HCT116 (cell line): ENCODE results near the gene BPTF. TPM values are rescaled to one million over a fixed set of nuclear protein-coding genes. Genes with fewer than 3 reads are reported as not detected.

Source experiments
- ATAC-seq: fragments of 200-7000 bp; cut with Tn5 transposase; 2 replicates; pipeline ENCODE4 v1.9.1; 2020; ENCODE audit warnings: mild to moderate bottlenecking, moderate library complexity
- BruUV-seq: library from RNA; stranded (reverse); fragments of 400-500 nt; replicated peaks from 2 replicates; lab custom pipeline; 2021; lab: Mats Ljungman, UMichigan
- CTCF ChIA-PET: fragments of 300-600 bp; sonication (Branson Sonifier 250); formaldehyde crosslinking; loops from one replicate; lab custom pipeline; 2021; ENCODE audit warnings: antibody characterized with exemption; lab: Charles Lee
- POLR2A ChIA-PET: fragments of 300-600, 350-600 bp; sonication (Branson Sonifier 250); formaldehyde crosslinking; loops from one replicate; lab custom pipeline; 2021; ENCODE audit warnings: antibody characterized with exemption; lab: Charles Lee
- RAD21 ChIA-PET, 2 experiments: fragments of 300-600 bp; sonication (Branson Sonifier 250); formaldehyde crosslinking; loops; one replicate each; lab custom pipeline; 2023; ENCODE audit warnings: low total read pairs in 2 of 2; ENCODE audit not compliant: uncharacterized antibody in 2 of 2, unreplicated experiment in 2 of 2, low non-redundant PET in 1 of 2; lab: Charles Lee
- DNase-seq: peaks from one replicate; pipeline ENCODE4 v3.0.0-alpha.2; 2010; ENCODE audit warnings: low read depth, low spot score
- H2AFZ ChIP-seq: fragments of 200-600 bp; shearing (Covaris generic), sonication (generic); 2 replicates; pipeline ENCODE4 v1.6.1; 2017; ENCODE audit warnings: low read depth, mixed run types, mixed read lengths, antibody characterized with exemption, low read length; ENCODE audit not compliant: poor library complexity, severe bottlenecking
- H3K27ac ChIP-seq: 2 replicates; pipeline ENCODE4 v1.5.1; 2012; ENCODE audit warnings: low read depth, low read length
- H3K27me3 ChIP-seq: fragments of 200-600 bp; sonication (generic); 2 replicates; pipeline ENCODE4 v1.6.1; 2016; ENCODE audit warnings: mixed run types, low read length, mixed read lengths; ENCODE audit not compliant: insufficient read depth
- H3K36me3 ChIP-seq, 2 experiments: fragments of 200-500 bp in 1 of 2; fragments of 200-600 bp in 1 of 2; sonication (Bioruptor generic) in 1 of 2; sonication (generic) in 1 of 2; 2 replicates each; pipeline versions ENCODE4 v1.5.1 to v1.6.1; 2014 to 2016; ENCODE audit warnings: low read length in 2 of 2, inconsistent platforms in 1 of 2, mixed read lengths in 1 of 2, mixed run types in 1 of 2; ENCODE audit not compliant: insufficient read depth in 2 of 2, control insufficient read depth in 1 of 2
- H3K4me1 ChIP-seq, 2 experiments: fragments of 200-600 bp in 1 of 2; sonication (generic) in 1 of 2; 2 replicates each; pipeline versions ENCODE4 v1.5.1 to v1.6.1; 2012 to 2017; ENCODE audit warnings: low read length in 2 of 2, inconsistent platforms in 1 of 2, mild to moderate bottlenecking in 1 of 2, mixed read lengths in 1 of 2, mixed run types in 1 of 2, moderate library complexity in 1 of 2; ENCODE audit not compliant: insufficient read depth in 2 of 2, control insufficient read depth in 1 of 2
- H3K4me2 ChIP-seq: fragments of 200-600 bp; sonication (generic); 2 replicates; pipeline ENCODE4 v1.6.1; 2017; ENCODE audit warnings: mixed run types, low read length, mixed read lengths
- H3K4me3 ChIP-seq, 2 experiments: fragments of 200-600 bp in 1 of 2; sonication (generic) in 1 of 2; replicated peaks in 1 of 2; 2 replicates each; pipeline ENCODE4 v1.5.1; 2011 to 2016; ENCODE audit warnings: low read length in 2 of 2, control low read depth in 1 of 2, low read depth in 1 of 2, mild to moderate bottlenecking in 1 of 2, mixed read lengths in 1 of 2, mixed run types in 1 of 2
- H3K79me2 ChIP-seq: fragments of 200-600 bp; sonication (generic); 2 replicates; pipeline ENCODE4 v1.6.1; 2017; ENCODE audit warnings: mild to moderate bottlenecking, mixed run types, low read length, moderate library complexity, mixed read lengths; ENCODE audit not compliant: insufficient read depth
- H3K9ac ChIP-seq: fragments of 200-600 bp; sonication (generic); 2 replicates; pipeline ENCODE4 v1.6.1; 2016; ENCODE audit warnings: low read length, mixed read lengths
- H3K9me2 ChIP-seq: fragments of 200-600 bp; sonication (generic), shearing (Covaris generic); 2 replicates; pipeline ENCODE4 v1.6.1; 2017; ENCODE audit warnings: mixed run types, mild to moderate bottlenecking, moderate library complexity; ENCODE audit not compliant: insufficient read depth
- H3K9me3 ChIP-seq, 2 experiments: fragments of 200-500 bp in 1 of 2; fragments of 200-600 bp in 1 of 2; sonication (Bioruptor generic) in 1 of 2; sonication (generic) in 1 of 2; 2 replicates each; pipeline ENCODE4 v1.6.1; 2014 to 2017; ENCODE audit warnings: low read length in 2 of 2, mixed read lengths in 2 of 2, inconsistent platforms in 1 of 2, low read depth in 1 of 2, mild to moderate bottlenecking in 1 of 2, mixed run types in 1 of 2, moderate library complexity in 1 of 2; ENCODE audit not compliant: control insufficient read depth in 1 of 2, insufficient read depth in 1 of 2
- H4K20me1 ChIP-seq: fragments of 200-600 bp; sonication (generic), shearing (Covaris generic); 2 replicates; pipeline ENCODE4 v1.6.1; 2017; ENCODE audit warnings: mixed run types, mild to moderate bottlenecking, moderate library complexity; ENCODE audit not compliant: insufficient read depth
- EZH2phosphoT487 ChIP-seq: fragments of 200-600 bp; IDR thresholded peaks from 2 replicates; pipeline ENCODE4 v1.6.1; 2018; ENCODE audit warnings: antibody characterized with exemption, borderline replicate concordance
- RAD21 ChIP-seq: IDR thresholded peaks from 2 replicates; pipeline ENCODE4 v1.6.1; 2012; ENCODE audit warnings: low read depth, mild to moderate bottlenecking
- SIN3A ChIP-seq: IDR thresholded peaks from 2 replicates; pipeline ENCODE4 v1.6.1; 2012; ENCODE audit warnings: low read depth
- ZFX ChIP-seq: fragments of 450-650 bp; IDR thresholded peaks from 2 replicates; pipeline ENCODE4 v1.6.1; 2017
- ZNF274 ChIP-seq: fragments of 200-500 bp; sonication (Bioruptor generic); IDR thresholded peaks from 2 replicates; pipeline ENCODE4 v1.6.1; 2014; ENCODE audit warnings: mild to moderate bottlenecking, low read depth, low read length, inconsistent platforms
- intact Hi-C: fragments of 100-400 bp; cut with micrococcal nuclease; formaldehyde crosslinking; loops from 2 replicates; pipeline ENCODE4 v1.10.0; 2022
- total RNA-seq: library from RNA; stranded (reverse); gene quantifications from one replicate; pipeline ENCODE4 v1.2.1, GENCODE V29; 2021; ENCODE audit not compliant: unreplicated experiment
- TF ChIP-seq, protein P1 (sequence below), 3 experiments: fragments of 200-600 bp in 1 of 3; sonication (generic) in 1 of 3; IDR thresholded peaks in 2 of 3; conservative IDR thresholded peaks in 1 of 3; 2 replicates each; pipeline ENCODE4 v1.5.1; 2012 to 2017; ENCODE audit warnings: low read depth in 2 of 3, low read length in 2 of 3, antibody characterized with exemption in 1 of 3, borderline replicate concordance in 1 of 3, control low read depth in 1 of 3, mild to moderate bottlenecking in 1 of 3, mixed read lengths in 1 of 3, mixed run types in 1 of 3, moderate library complexity in 1 of 3; ENCODE audit not compliant: insufficient read depth in 1 of 3

Gene BPTF
- total RNA-seq, 1 experiment from 2014 or later = 114 TPM

DNA sequence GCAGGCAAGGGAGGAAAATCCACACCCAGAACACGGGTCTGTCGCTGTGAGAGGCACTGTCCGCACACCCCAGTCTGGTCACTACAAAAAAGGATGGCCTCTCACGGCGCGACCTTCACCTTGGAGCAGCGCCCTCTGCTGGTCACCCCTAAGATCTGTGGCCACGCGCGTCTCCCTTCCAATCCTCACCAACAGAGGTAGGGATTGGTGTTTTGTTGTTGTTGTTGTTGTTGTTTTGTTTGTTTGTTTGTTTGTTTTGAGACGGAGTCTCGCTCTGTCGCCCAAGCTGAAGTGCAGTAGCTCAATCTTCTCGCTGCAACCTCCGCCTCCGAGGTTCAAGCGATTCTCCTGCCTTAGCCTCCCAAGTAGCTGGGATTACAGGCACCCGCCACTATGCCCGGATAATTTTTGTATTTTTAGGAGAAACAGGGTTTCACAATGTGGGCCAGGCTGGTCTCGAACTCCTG, 185.9 kb downstream of the BPTF start (continued):
- no peak for TF ChIP-seq ZNF274

DNA sequence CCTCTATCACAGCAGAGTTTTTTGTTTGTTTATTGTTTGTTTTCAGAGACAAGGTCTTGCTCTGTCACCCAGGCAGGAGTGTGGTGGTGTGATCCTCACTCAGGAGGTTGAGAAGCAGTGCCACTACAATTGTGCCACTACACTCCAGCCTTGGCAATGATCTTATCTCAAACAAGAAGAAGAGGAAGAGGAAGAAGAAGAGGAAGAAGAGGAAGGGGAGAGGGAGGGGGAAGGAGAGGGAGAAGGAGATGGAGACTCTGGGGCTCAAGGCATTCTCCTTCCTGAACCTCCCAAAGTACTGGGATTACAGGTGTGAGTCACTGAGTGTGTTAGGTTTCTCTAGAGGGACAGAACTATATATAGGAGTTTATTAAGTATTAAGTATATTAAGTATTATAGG, 188.1 kb downstream of the BPTF start:
- ATAC-seq = no peak
- H3K4me2 ChIP-seq = no peak overlapping the region
- H2AFZ ChIP-seq = no peak overlapping the region
- DNase-seq = no peak
- no TSS peak for BruUV-seq
- H4K20me1 ChIP-seq = no peaks in the 10 kb centered on the region
- no peaks in the 10 kb centered on the region for H3K9me2 ChIP-seq
- ChIA-PET RAD21 (no interaction called here), CTCF (no interaction called here)
- H3K27ac ChIP-seq = no peak overlapping the region
- intact Hi-C loops = no loop called here
- no peaks in the 10 kb centered on the region for H3K9me3 ChIP-seq
- H3K4me1 ChIP-seq = peaks cover 4 to 16% of the 10 kb centered on the region in 2 experiments; a peak in 3 of 4 replicates
- no peaks in the 10 kb centered on the region for H3K27me3 ChIP-seq
- no peaks in the 10 kb centered on the region for H3K79me2 ChIP-seq
- H3K9ac ChIP-seq = no peak overlapping the region
- H3K4me3 ChIP-seq = no peak overlapping the region
- TF ChIP-seq RAD21 (no peak), ZFX (no peak), EZH2phosphoT487 (no peak), SIN3A (no peak)
- TF ChIP-seq, protein P1, sequence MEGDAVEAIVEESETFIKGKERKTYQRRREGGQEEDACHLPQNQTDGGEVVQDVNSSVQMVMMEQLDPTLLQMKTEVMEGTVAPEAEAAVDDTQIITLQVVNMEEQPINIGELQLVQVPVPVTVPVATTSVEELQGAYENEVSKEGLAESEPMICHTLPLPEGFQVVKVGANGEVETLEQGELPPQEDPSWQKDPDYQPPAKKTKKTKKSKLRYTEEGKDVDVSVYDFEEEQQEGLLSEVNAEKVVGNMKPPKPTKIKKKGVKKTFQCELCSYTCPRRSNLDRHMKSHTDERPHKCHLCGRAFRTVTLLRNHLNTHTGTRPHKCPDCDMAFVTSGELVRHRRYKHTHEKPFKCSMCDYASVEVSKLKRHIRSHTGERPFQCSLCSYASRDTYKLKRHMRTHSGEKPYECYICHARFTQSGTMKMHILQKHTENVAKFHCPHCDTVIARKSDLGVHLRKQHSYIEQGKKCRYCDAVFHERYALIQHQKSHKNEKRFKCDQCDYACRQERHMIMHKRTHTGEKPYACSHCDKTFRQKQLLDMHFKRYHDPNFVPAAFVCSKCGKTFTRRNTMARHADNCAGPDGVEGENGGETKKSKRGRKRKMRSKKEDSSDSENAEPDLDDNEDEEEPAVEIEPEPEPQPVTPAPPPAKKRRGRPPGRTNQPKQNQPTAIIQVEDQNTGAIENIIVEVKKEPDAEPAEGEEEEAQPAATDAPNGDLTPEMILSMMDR (IDR thresholded peaks at IDR 0.05 in 2 of 3, conservative IDR thresholded peaks at IDR 0.05 in 1 of 3; ENCODE audit: borderline replicate concordance in 1 of 3, insufficient read depth in 1 of 3, low read depth in 2 of 3, low read length in 2 of 3) = no peak
- TF ChIP-seq, all 23 proteins: peak for 0
- POLR2A ChIA-PET = no interaction called here
- no peaks in the 10 kb centered on the region for H3K36me3 ChIP-seq
